Measurements from ENCODE around the gene FGF14.

- TF ChIP-seq CTCF (conservative IDR thresholded peaks at IDR 0.05) (no peak), ZFX (IDR thresholded peaks at IDR 0.05) (no peak)
Observed at GRCh38 chr13:102172406-102172805, 229.4 kb downstream of the FGF14 start.

All from C4-2B (cell line).